MCF 10A (cell line): ENCODE data around the gene THOC6. TPM values are rescaled to one million over a fixed set of nuclear protein-coding genes. Genes with fewer than 3 reads are reported as not detected.

Experiments used
- BruUV-seq: library from RNA; stranded (reverse); fragments of 400-500 nt; replicated peaks from 2 replicates; lab custom pipeline; 2021; lab: Mats Ljungman, UMichigan
- CTCF ChIA-PET: fragments of 300-600 bp; sonication (Branson Sonifier 250); formaldehyde crosslinking; extraction: SDS; loops from one replicate; lab custom pipeline; 2021; ENCODE audit warnings: antibody characterized with exemption, inconsistent platforms; lab: Yijun Ruan, JAX
- POLR2A ChIA-PET: fragments of 300-600, 350-650 bp; sonication (Branson Sonifier 250); formaldehyde crosslinking; extraction: SDS; loops from one replicate; lab custom pipeline; 2020; ENCODE audit warnings: antibody characterized with exemption, inconsistent platforms; lab: Yijun Ruan, JAX
- DNase-seq: peaks from one replicate; pipeline ENCODE4 v3.0.0-alpha.2; 2018; ENCODE audit not compliant: unreplicated experiment
- H3K27ac Mint-ChIP-seq: one replicate; pipeline ENCODE4 v1.8.0; 2022; ENCODE audit warnings: mild to moderate bottlenecking, low read depth, mixed read lengths; ENCODE audit not compliant: unreplicated experiment
- H3K27me3 Mint-ChIP-seq: one replicate; pipeline ENCODE4 v1.8.0; 2022; ENCODE audit warnings: mixed read lengths; ENCODE audit not compliant: insufficient read depth, unreplicated experiment
- H3K36me3 Mint-ChIP-seq: one replicate; pipeline ENCODE4 v1.8.0; 2022; ENCODE audit warnings: mild to moderate bottlenecking, moderate library complexity, mixed read lengths; ENCODE audit not compliant: insufficient read depth, unreplicated experiment
- H3K4me1 Mint-ChIP-seq: one replicate; pipeline ENCODE4 v1.8.0; 2022; ENCODE audit warnings: mixed read lengths; ENCODE audit not compliant: insufficient read depth, unreplicated experiment
- H3K4me3 Mint-ChIP-seq: one replicate; pipeline ENCODE4 v1.8.0; 2022; ENCODE audit warnings: mild to moderate bottlenecking, moderate library complexity, mixed read lengths; ENCODE audit not compliant: unreplicated experiment
- H3K9me3 Mint-ChIP-seq: one replicate; pipeline ENCODE4 v1.8.0; 2022; ENCODE audit warnings: mixed read lengths; ENCODE audit not compliant: unreplicated experiment
- CTCF ChIP-seq: fragments of 200-600 bp; IDR thresholded peaks from one replicate; pipeline ENCODE4 v1.8.0; 2022; ENCODE audit warnings: antibody characterized with exemption, mild to moderate bottlenecking; ENCODE audit not compliant: unreplicated experiment
- intact Hi-C: fragments of 100-400 bp; cut with micrococcal nuclease; formaldehyde crosslinking; loops from 2 replicates; pipeline ENCODE4 v1.14.1; 2022
- total RNA-seq: library from RNA; stranded (reverse); gene quantifications from 2 replicates; pipeline ENCODE4 v1.2.3, GENCODE V29; 2022

THOC6 gene
- total RNA-seq, 1 experiment from 2014 or later = 53.1 TPM

DNA sequence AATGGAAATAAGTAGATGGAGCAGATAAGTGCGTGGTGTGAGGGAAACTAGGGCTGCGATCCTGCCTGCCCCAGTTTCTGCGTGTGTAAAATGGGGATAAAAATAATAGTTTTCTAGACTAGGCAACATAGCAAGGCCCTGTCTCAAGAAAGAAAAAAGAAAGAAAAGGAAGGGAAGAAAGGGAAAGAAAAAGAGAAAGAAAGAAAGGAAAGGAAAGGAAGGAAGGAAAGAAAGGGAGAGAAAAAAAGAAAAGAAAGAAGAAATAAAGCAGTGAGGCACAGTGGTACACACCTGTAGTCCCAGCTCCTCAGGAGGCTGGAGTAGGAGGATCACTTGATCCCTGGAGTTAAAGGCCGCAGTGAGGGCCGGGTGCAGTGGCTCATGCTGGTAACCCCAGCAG lies 41.4 kb upstream of the THOC6 start:
- POLR2A ChIA-PET = interaction anchor here (0.7 to 2.5 kb wide), 5 partner anchors 11 to 1655 kb away, joined by 3 to 17 read pairs (median 4); partner anchors contain the start of genes PAQR4 and TNFRSF12A
- intact Hi-C loops = loop anchor here (5.0 kb wide), 1 partner anchor 55 kb away; no protein-coding TSS in a partner anchor
- H3K4me1 Mint-ChIP-seq = peaks cover 6% of the 10 kb centered on the region
- no TSS peak for BruUV-seq
- H3K9me3 Mint-ChIP-seq = no peaks in the 10 kb centered on the region
- DNase-seq = no peak
- H3K4me3 Mint-ChIP-seq = no peak overlapping the region
- no peak for TF ChIP-seq CTCF
- CTCF ChIA-PET = interaction anchor here (0.6 to 1.3 kb wide), 6 partner anchors 12 to 536 kb away, joined by 3 to 5 read pairs (median 4); partner anchors contain the start of gene PAQR4
- no peak overlapping the region for H3K27ac Mint-ChIP-seq
- H3K27me3 Mint-ChIP-seq = no peaks in the 10 kb centered on the region
- peaks cover 5% of the 10 kb centered on the region for H3K36me3 Mint-ChIP-seq

DNA sequence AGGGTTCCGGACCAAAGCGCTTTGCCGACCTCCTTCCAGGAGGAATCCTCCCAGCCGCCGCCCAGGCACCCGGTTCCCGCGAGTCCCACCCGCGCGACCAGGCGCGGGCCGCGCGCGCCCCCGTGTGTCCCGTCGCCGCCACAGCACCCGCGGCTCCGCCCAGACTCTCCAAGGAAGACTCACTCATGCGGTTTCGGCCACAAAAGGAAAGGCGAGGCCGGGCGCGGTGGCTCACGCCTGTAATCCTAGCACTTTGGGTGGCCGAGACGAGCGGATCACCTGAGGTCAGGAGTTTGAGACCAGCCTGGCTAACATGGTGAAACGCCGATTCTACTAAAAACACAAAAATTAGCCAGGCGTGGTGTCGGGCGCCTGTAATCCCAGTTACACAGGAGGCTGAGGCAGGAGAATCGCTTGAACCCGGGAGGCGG lies 40.1 kb upstream of the THOC6 start:
- DNase-seq = peak; percentile 84
- no TSS peak for BruUV-seq
- Mint-ChIP-seq H3K27ac (no peak overlapping the region), H3K9me3 (no peaks in the 10 kb centered on the region), H3K4me3 (peak overlapping the region; percentile 16), H3K27me3 (no peaks in the 10 kb centered on the region), H3K36me3 (peaks cover 5% of the 10 kb centered on the region), H3K4me1 (peaks cover 6% of the 10 kb centered on the region)
- intact Hi-C loops = loop anchor here (1.0 to 5.0 kb wide), 2 partner anchors 37 to 56 kb away; partner anchors contain the start of gene TNFRSF12A
- POLR2A ChIA-PET = no interaction called here
- CTCF ChIA-PET = interaction anchor here (0.5 to 1.4 kb wide), 3 partner anchors 10 to 1155 kb away, joined by 3 to 5 read pairs (median 3); no protein-coding TSS in a partner anchor
- TF ChIP-seq CTCF = peak; percentile 96

DNA sequence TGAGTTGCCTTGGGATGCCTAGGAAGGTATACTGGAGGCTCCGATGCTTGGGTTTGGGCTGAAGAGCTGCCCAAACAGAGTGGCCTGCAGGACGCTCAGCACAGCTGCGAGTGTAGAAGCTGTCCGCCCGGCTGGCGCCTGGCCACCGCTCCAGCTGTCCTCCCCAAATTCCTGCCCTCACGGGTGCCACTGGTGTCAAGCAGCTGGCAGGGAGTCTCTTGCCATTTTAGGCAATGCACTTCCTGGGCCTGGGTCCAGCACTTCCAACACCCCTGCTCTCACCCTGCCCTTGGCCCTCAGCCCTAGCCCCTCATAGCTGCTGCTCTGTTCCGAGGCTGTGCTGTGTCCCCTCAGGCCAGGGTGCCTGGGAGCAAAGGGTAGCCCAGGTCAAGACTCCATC lies 38.4 kb upstream of the THOC6 start:
- intact Hi-C loops = no loop called here
- CTCF ChIA-PET = interaction anchor here (0.6 to 1.3 kb wide), 4 partner anchors 38 to 845 kb away, joined by 3 to 4 read pairs (median 4); partner anchors contain the start of gene HCFC1R1
- POLR2A ChIA-PET = no interaction called here
- DNase-seq = no peak
- Mint-ChIP-seq H3K27ac (no peak overlapping the region), H3K27me3 (no peaks in the 10 kb centered on the region), H3K9me3 (no peaks in the 10 kb centered on the region), H3K36me3 (peaks cover 5% of the 10 kb centered on the region), H3K4me3 (no peak overlapping the region), H3K4me1 (peaks cover 6% of the 10 kb centered on the region)
- no TSS peak for BruUV-seq
- no peak for TF ChIP-seq CTCF

- CTCF ChIA-PET = interaction anchor here (0.7 kb wide), 3 partner anchors 9 to 846 kb away, joined by 4 read pairs; no protein-coding TSS in a partner anchor
- Mint-ChIP-seq H3K27ac (no peak overlapping the region), H3K36me3 (peaks cover 3% of the 10 kb centered on the region), H3K27me3 (no peaks in the 10 kb centered on the region), H3K4me1 (peaks cover 6% of the 10 kb centered on the region), H3K4me3 (no peak overlapping the region), H3K9me3 (no peaks in the 10 kb centered on the region)
- BruUV-seq = no TSS peak
- intact Hi-C loops = no loop called here
- POLR2A ChIA-PET = no interaction called here
- no peak for TF ChIP-seq CTCF
- DNase-seq = no peak
These were observed 37.9 kb upstream of the THOC6 start for GRCh38 chr16:2985893-2986355.
